Measurements from ENCODE around the gene CCRL2. TPM values are rescaled to one million over a fixed set of nuclear protein-coding genes. Genes with fewer than 3 reads are reported as not detected.

Gene CCRL2
- total and polyA plus RNA-seq, 9 of the 15 experiments (the other 6 are each of a cell fraction or from before 2014, with no cell fraction given) = 3.4 to 5.7 (median 4.0) TPM

GRCh38 chr3:46454209-46454595, 47.1 kb downstream of the CCRL2 start (continued):
- TF ChIP-seq ZBTB40 (IDR thresholded peaks at IDR 0.05) = no peak
- TF ChIP-seq ZBTB40 (CRISPR knock-in tag; IDR thresholded peaks at IDR 0.05) = no peak
- no peak for TF ChIP-seq CCNT2 (IDR thresholded peaks at IDR 0.05; ENCODE audit: borderline replicate concordance, extremely low read depth, insufficient read length, low read depth, low read length)
- no peak for TF ChIP-seq ZNF778 (CRISPR knock-in tag; IDR thresholded peaks at IDR 0.05)
- TF ChIP-seq MGA (IDR thresholded peaks at IDR 0.05) = no peak
- TF ChIP-seq KLF1 (tag; IDR thresholded peaks at IDR 0.05) = no peak
- no peak for TF ChIP-seq KLF10 (CRISPR knock-in tag; IDR thresholded peaks at IDR 0.05)
- no peak for TF ChIP-seq ETV5 (CRISPR knock-in tag; IDR thresholded peaks at IDR 0.05; ENCODE audit: low read depth)
